ENCODE measurements around the gene HSPA12A.

Gene HSPA12A

DNA sequence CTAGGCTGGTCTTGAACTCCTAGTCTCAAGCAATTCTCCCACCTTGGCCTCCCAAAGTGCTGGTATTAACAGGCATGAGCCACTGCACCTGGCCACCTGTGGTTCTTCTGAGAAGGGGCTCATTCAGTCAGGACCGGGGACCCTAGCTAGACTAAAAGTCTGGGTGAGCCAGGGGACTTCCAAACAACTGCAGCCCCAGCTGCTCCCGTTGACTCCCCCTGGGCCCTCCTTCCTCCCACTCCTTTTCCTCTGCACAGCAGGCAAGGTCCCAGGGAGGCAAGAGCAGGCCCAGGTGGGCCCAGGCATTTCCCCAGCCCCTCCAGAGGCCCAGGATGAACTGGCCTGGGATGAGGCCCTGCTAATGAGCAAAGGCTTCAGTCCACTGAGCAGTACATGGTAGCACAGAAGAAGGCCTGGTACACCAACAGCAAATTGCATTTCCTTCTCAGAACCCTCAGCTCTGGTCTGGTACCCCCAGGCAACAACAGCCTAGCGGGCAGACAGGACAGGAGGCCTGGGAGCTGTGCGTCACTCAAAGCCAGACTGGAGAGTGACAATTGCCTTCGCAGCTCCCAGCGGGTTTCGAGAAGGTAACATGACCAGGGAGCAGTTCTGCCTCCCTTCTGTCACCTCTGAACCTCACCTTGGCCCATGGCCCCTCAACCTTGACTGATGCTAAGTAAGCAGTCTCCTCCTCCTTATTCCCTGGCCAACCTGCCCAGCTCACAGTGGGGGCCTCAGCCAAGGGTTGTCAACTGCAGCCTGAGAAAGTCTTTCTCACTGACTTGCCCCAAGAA, 30.7 kb upstream of the HSPA12A start:
- no peak overlapping the region for H3K27ac ChIP-seq
- H3K4me3 ChIP-seq (ENCODE audit: low read depth in 1 of 2, low read length in 1 of 2), result no peak overlapping the region
- TF ChIP-seq, protein P1, sequence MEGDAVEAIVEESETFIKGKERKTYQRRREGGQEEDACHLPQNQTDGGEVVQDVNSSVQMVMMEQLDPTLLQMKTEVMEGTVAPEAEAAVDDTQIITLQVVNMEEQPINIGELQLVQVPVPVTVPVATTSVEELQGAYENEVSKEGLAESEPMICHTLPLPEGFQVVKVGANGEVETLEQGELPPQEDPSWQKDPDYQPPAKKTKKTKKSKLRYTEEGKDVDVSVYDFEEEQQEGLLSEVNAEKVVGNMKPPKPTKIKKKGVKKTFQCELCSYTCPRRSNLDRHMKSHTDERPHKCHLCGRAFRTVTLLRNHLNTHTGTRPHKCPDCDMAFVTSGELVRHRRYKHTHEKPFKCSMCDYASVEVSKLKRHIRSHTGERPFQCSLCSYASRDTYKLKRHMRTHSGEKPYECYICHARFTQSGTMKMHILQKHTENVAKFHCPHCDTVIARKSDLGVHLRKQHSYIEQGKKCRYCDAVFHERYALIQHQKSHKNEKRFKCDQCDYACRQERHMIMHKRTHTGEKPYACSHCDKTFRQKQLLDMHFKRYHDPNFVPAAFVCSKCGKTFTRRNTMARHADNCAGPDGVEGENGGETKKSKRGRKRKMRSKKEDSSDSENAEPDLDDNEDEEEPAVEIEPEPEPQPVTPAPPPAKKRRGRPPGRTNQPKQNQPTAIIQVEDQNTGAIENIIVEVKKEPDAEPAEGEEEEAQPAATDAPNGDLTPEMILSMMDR (IDR thresholded peaks at IDR 0.05), result no peak
- no peaks in the 10 kb centered on the region for H3K36me3 ChIP-seq
- H3K4me1 ChIP-seq (ENCODE audit: control insufficient read depth in 1 of 2, insufficient read depth in 1 of 2, low read depth in 1 of 2, low read length in 1 of 2), result no peaks in the 10 kb centered on the region
- H3K9me3 ChIP-seq, result no peaks in the 10 kb centered on the region
- H3K27me3 ChIP-seq, result peaks cover 19% of the 10 kb centered on the region

DNA sequence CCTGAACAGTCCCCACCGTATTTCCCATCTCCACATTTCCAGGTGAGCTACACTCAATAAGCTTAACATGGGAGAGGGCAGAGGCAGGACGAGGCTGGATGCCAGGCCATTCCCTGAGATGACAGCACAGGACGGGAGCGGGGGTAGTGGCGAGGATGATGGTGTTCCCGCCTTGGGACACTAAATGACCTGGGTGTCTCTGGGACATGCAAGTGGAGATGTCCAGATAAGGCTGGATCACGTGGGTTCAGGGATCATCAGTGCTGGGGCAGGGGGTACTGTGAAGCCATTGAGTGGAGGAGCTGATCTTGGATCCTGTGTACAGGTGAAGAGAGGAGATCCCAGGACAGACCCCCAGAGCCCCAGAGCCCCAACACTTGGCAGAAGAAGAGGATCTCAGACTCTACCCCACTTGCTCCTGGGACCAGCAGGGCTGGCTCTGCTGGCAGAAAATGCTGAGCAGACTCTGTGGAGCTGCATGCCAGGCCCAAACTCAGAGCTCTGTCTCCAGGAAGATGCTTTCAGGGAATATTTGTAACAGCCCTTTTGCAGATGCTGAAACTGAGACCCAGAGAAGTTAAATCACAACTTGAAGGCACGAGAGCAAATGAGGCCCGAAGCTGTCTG, 29.7 kb upstream of the HSPA12A start:
- TF ChIP-seq, protein P1 (IDR thresholded peaks at IDR 0.05), result no peak
- H3K4me3 ChIP-seq (ENCODE audit: low read depth in 1 of 2, low read length in 1 of 2), result no peak overlapping the region
- no peaks in the 10 kb centered on the region for H3K4me1 ChIP-seq (ENCODE audit: control insufficient read depth in 1 of 2, insufficient read depth in 1 of 2, low read depth in 1 of 2, low read length in 1 of 2)
- no peak overlapping the region for H3K27ac ChIP-seq
- H3K36me3 ChIP-seq, result no peaks in the 10 kb centered on the region
- H3K27me3 ChIP-seq, result peaks cover 28% of the 10 kb centered on the region
- H3K9me3 ChIP-seq, result no peaks in the 10 kb centered on the region

DNA sequence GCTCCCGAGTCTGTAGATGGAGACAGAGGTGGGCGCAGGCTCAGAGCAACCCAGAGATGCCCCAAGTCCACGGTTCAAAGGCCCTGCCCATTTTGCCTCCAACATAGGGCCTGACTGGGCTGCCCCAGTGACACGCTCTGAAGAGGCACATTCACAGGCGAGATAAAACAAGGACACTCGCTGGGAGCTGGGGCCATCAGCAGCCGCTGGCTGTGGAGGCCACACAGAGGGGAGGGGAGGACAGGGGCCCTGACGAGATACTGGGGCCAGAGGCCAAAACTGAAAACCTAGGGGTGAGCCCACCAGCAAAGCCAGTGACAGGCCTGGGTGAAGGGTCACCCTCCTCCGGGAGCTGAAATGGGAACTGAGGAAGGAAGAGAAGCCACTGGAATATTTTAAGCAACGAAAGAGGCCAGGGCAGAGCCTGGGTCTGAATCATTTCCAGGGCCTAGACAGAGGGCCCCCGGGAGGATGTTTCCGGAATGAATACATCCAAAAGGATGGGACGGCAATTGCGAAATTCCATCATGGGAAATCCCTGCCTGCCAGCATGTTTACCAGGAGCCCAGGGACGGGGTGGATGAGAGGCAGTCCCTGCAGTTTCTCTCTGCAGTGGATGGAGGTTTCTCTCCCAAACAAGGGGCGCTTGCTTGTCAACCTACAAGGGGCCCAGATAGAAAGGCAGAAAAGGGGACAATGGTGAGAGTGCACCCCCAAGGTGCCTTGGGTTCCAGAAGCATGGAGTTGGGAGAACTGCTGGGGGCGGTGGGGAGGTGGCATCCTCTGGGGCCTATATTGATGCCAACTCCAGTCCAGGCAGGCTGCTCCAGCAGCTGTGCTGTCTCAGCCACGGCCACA, 29.0 kb upstream of the HSPA12A start:
- H3K4me3 ChIP-seq (ENCODE audit: low read depth in 1 of 2, low read length in 1 of 2), result no peak overlapping the region
- no peaks in the 10 kb centered on the region for H3K36me3 ChIP-seq
- no peaks in the 10 kb centered on the region for H3K4me1 ChIP-seq (ENCODE audit: control insufficient read depth in 1 of 2, insufficient read depth in 1 of 2, low read depth in 1 of 2, low read length in 1 of 2)
- TF ChIP-seq, protein P1 (IDR thresholded peaks at IDR 0.05), result no peak
- no peaks in the 10 kb centered on the region for H3K9me3 ChIP-seq
- H3K27me3 ChIP-seq, result peaks cover 30% of the 10 kb centered on the region
- no peak overlapping the region for H3K27ac ChIP-seq

DNA sequence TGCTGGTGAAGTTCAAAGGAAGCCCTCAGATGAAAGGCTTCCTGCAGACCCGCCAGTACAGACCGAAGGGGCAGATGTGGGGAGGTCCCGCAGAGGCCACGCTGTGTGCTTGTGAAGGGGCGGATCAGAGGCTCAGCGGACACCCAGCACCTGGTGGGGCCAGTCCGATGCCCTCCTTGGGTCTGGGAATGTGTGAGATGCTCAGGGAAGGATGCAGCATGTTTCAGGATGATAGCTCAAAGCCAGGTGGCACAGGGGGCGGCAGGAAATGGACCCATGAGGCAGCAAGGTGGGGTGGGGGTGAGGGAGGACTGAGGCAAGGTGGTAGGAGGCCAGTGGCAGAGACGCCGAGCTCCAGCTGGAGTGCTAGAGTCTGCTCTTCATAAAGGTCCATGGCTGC, 27.9 kb upstream of the HSPA12A start:
- Histone ChIP-seq H3K36me3 (no peaks in the 10 kb centered on the region), H3K27me3 (peaks cover 40% of the 10 kb centered on the region), H3K4me1 (ENCODE audit: control insufficient read depth in 1 of 2, insufficient read depth in 1 of 2, low read depth in 1 of 2, low read length in 1 of 2) (no peaks in the 10 kb centered on the region), H3K9me3 (no peaks in the 10 kb centered on the region), H3K27ac (no peak overlapping the region), H3K4me3 (ENCODE audit: low read depth in 1 of 2, low read length in 1 of 2) (no peak overlapping the region)
- TF ChIP-seq, protein P1 (IDR thresholded peaks at IDR 0.05), result no peak

DNA sequence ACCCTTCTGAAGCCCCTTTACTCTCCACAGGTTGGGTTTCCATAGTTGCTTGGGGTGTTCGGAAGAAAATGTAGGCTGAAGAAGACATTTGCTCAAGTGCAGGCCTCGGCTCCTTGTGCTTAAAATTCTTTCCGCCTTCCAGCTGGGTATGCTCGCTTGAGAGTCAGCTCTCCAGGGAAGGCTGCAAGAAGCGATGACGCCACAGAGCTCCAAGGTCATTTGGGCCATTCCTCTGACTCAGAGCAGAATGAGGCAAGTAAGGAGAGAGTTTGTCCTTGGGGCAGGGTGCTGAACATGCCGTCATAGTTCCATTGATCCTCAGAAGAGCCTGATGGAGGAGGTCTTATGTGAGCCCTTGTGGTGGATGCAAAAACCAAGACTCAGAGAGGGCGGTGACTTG, 27.4 kb upstream of the HSPA12A start:
- peaks cover 45% of the 10 kb centered on the region for H3K27me3 ChIP-seq
- H3K4me3 ChIP-seq (ENCODE audit: low read depth in 1 of 2, low read length in 1 of 2), result no peak overlapping the region
- no peaks in the 10 kb centered on the region for H3K9me3 ChIP-seq
- H3K27ac ChIP-seq, result no peak overlapping the region
- TF ChIP-seq, protein P1 (IDR thresholded peaks at IDR 0.05), result no peak
- H3K4me1 ChIP-seq (ENCODE audit: control insufficient read depth in 1 of 2, insufficient read depth in 1 of 2, low read depth in 1 of 2, low read length in 1 of 2), result no peaks in the 10 kb centered on the region
- H3K36me3 ChIP-seq, result no peaks in the 10 kb centered on the region
